Suppressor macrophage treated with lipopolysaccharide for 4 hours (primary cell): ENCODE results near the gene ZBTB6.

ENCODE experiments used
- DNase-seq: peaks from one replicate; pipeline ENCODE4 v3.0.0-alpha.2; 2020

ZBTB6 gene

GRCh38 chr9:122912964-122913673 is at the start of gene ZBTB6:
TSS of gene ZBTB6 (minus strand) at chr9:122913323. CDS start at chr9:122912072, 1,251 bp downstream.
- DNase-seq, result peak; percentile 87

GRCh38 chr9:122961139-122961538 is 48.0 kb upstream of the ZBTB6 start:
- DNase-seq, result no peak

GRCh38 chr9:122955961-122956360 is 42.8 kb upstream of the ZBTB6 start:
- DNase-seq, result peak; percentile 39

GRCh38 chr9:122954253-122954691 is 41.1 kb upstream of the ZBTB6 start:
- no peak for DNase-seq

GRCh38 chr9:122951056-122951455 is 37.9 kb upstream of the ZBTB6 start:
- DNase-seq, result no peak

- DNase-seq, result no peak
These were observed 37.1 kb upstream of the ZBTB6 start for GRCh38 chr9:122950263-122950662.

- DNase-seq, result no peak
These were observed 36.6 kb upstream of the ZBTB6 start for GRCh38 chr9:122949696-122950095.

- DNase-seq, result no peak
These were observed 35.2 kb upstream of the ZBTB6 start for GRCh38 chr9:122948313-122948712.

- DNase-seq, result no peak
These were observed 33.4 kb upstream of the ZBTB6 start for GRCh38 chr9:122946461-122947005.

GRCh38 chr9:122944960-122945888 is 32.1 kb upstream of the ZBTB6 start:
- no peak for DNase-seq

- DNase-seq, result no peak
These were observed 28.6 kb upstream of the ZBTB6 start for GRCh38 chr9:122941582-122942234.

- DNase-seq, result peak; percentile 99
These were observed 27.8 kb upstream of the ZBTB6 start, which contains the start of gene RABGAP1 for GRCh38 chr9:122940749-122941581. TSS of gene RABGAP1 (plus strand) at chr9:122941020. CDS start at chr9:122957060, 16,040 bp downstream.

- no peak for DNase-seq
These were observed 27.3 kb upstream of the ZBTB6 start for GRCh38 chr9:122940454-122940748.

- peak; percentile 61 for DNase-seq
These were observed 26.5 kb upstream of the ZBTB6 start for GRCh38 chr9:122939601-122940000.

GRCh38 chr9:122936883-122937282 is 23.8 kb upstream of the ZBTB6 start:
- DNase-seq, result no peak

- DNase-seq, result no peak
These were observed 23.3 kb upstream of the ZBTB6 start for GRCh38 chr9:122936464-122936863.

- peak; percentile 96 for DNase-seq
These were observed 18.4 kb upstream of the ZBTB6 start, which contains the start of gene ZBTB26 for GRCh38 chr9:122931226-122932121. TSS of gene ZBTB26 (minus strand) at chr9:122931512. CDS start at chr9:122919934, 11,578 bp downstream.

GRCh38 chr9:122930541-122931225 is 17.6 kb upstream of the ZBTB6 start:
- DNase-seq, result peak; percentile 17

GRCh38 chr9:122929796-122930354 is 16.8 kb upstream of the ZBTB6 start:
- peak; percentile 51 for DNase-seq

- no peak for DNase-seq
These were observed 10.8 kb upstream of the ZBTB6 start for GRCh38 chr9:122923947-122924346.
